Mammary epithelial cell (primary cell): ENCODE measurements around the gene ANTXR2.

Experiments used
- CTCF ChIP-seq, 2 donors: IDR thresholded peaks in 1 of 2; conservative IDR thresholded peaks in 1 of 2; 2 replicates each; pipeline ENCODE4 v1.5.1; 2011 to 2012; ENCODE audit warnings: inconsistent platforms in 2 of 2, low read length in 2 of 2, mild to moderate bottlenecking in 2 of 2, control low read depth in 1 of 2, low read depth in 1 of 2; ENCODE audit not compliant: insufficient read depth in 1 of 2; ENCODE audit errors: extremely low read depth in 1 of 2
- EZH2 ChIP-seq: IDR thresholded peaks from 2 replicates; pipeline ENCODE4 v1.6.1; 2012; ENCODE audit warnings: low read length, inconsistent platforms, borderline replicate concordance

DNA sequence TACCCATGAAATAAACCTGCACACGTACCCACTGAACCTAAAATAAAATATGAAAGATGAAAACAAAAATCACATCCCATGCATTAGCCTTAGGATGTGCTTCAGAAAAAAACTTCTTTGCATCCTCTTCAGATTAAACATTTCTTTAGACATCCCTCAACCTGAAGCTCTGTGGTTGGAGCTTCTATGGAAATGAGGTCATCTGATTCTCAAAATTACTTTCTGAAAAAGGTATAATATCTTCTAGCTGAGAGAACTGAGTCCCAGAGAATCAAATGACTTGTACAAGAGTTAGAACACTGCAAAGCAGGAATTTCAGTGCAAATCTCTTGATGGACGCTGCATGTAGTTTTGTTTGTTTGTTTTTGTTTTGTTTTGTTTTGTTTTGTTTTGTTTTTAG, 19.1 kb upstream of the ANTXR2 start:
- TF ChIP-seq CTCF (conservative IDR thresholded peaks at IDR 0.05 in 1 of 2, IDR thresholded peaks at IDR 0.05 in 1 of 2; ENCODE audit: extremely low read depth in 1 of 2, insufficient read depth in 1 of 2, low read depth in 1 of 2, low read length in 2 of 2): no peak
- TF ChIP-seq EZH2: no peak
